Measurements from ENCODE around the gene SHKBP1. TPM values are rescaled to one million over a fixed set of nuclear protein-coding genes. Genes with fewer than 3 reads are reported as not detected.

The SHKBP1 gene
- total and polyA plus RNA-seq, 9 of the 15 experiments (the other 6 are each of a cell fraction or from before 2014, with no cell fraction given) = 1.2 to 58.1 (median 22.3) TPM

- peak in 1 of 2 experiments; percentile 49; a peak in 1 of 4 replicates for TF ChIP-seq MAZ (CRISPR knock-in tag; conservative IDR thresholded peaks at IDR 0.05 in 1 of 2, IDR thresholded peaks at IDR 0.05 in 1 of 2)
- TF ChIP-seq JUND (IDR thresholded peaks at IDR 0.05; ENCODE audit: borderline replicate concordance, low read depth, low read length) = 0 out of 2 replicates have a peak, but pooled peaks have one; percentile 7
- TF ChIP-seq JUND (tag; IDR thresholded peaks at IDR 0.05; ENCODE audit: borderline replicate concordance, low read depth, low read length) = no peak
- TF ChIP-seq POLR2AphosphoS5 (IDR thresholded peaks at IDR 0.05; ENCODE audit: control insufficient read depth, insufficient read depth, low read depth, low read length) = peak; percentile 21; the same call in 1 of the 2 replicates
- TF ChIP-seq EGR1 (conservative IDR thresholded peaks at IDR 0.05) = peak; percentile 15; the same call in 1 of the 2 replicates
- TF ChIP-seq SRF (CRISPR knock-in tag; IDR thresholded peaks at IDR 0.05) = peak in 1 of 2 experiments; percentile 14; a peak in 1 of 4 replicates
- no peak for TF ChIP-seq YBX1 (IDR thresholded peaks at IDR 0.05)
- TF ChIP-seq VEZF1 (CRISPR knock-in tag; IDR thresholded peaks at IDR 0.05) = peak; percentile 81
- TF ChIP-seq ZNF444 (CRISPR knock-in tag; IDR thresholded peaks at IDR 0.05) = no peak
- no peak for TF ChIP-seq KDM2B (CRISPR knock-in tag; IDR thresholded peaks at IDR 0.05)
- TF ChIP-seq ZNF24 (IDR thresholded peaks at IDR 0.05) = peak; percentile 96
- no peak for TF ChIP-seq CREB3 (tag; conservative IDR thresholded peaks at IDR 0.05; ENCODE audit: low read depth)
- no peak for TF ChIP-seq FOXM1 (IDR thresholded peaks at IDR 0.05; ENCODE audit: low read depth)
- TF ChIP-seq FOXM1 (CRISPR knock-in tag; IDR thresholded peaks at IDR 0.05; ENCODE audit: low read depth) = no peak
- TF ChIP-seq ZNF561 (CRISPR knock-in tag; conservative IDR thresholded peaks at IDR 0.05) = no peak
- no peak for TF ChIP-seq E2F5 (CRISPR knock-in tag; IDR thresholded peaks at IDR 0.05)
- TF ChIP-seq RFX5 (IDR thresholded peaks at IDR 0.05; ENCODE audit: low read depth, low read length) = peak; percentile 29; the same call in 1 of the 2 replicates
- TF ChIP-seq ZNF384 (IDR thresholded peaks at IDR 0.05; ENCODE audit: low read depth, low read length) = peak; percentile 96
- TF ChIP-seq NRF1 (conservative IDR thresholded peaks at IDR 0.05 in 1 of 2, IDR thresholded peaks at IDR 0.05 in 1 of 2) = 0 out of 4 replicates have a peak, but pooled peaks of 1 of the 2 experiments have one; percentile 19
- peak; percentile 40; the same call in 1 of the 2 replicates for TF ChIP-seq NBN (IDR thresholded peaks at IDR 0.05; ENCODE audit: low read depth)
- peak; percentile 18; the same call in 1 of the 2 replicates for TF ChIP-seq MTA3 (IDR thresholded peaks at IDR 0.05; ENCODE audit: borderline replicate concordance)
- no peak for TF ChIP-seq MITF (IDR thresholded peaks at IDR 0.05)
- TF ChIP-seq PHB2 (IDR thresholded peaks at IDR 0.05; ENCODE audit: low read depth) = 0 out of 2 replicates have a peak, but pooled peaks have one; percentile 8
- TF ChIP-seq GTF2E2 (tag; IDR thresholded peaks at IDR 0.05) = no peak
Observed at GRCh38 chr19:40614622-40615411, 38.1 kb downstream of the SHKBP1 start (continued).

Data from K562 (cell line).